ENCODE data around the gene EXOSC5. TPM values are rescaled to one million over a fixed set of nuclear protein-coding genes. Genes with fewer than 3 reads are reported as not detected.

EXOSC5 gene
- polyA plus RNA-seq, 1 of the 3 experiments (the other 2 are of a cell fraction): 74.1 TPM

DNA sequence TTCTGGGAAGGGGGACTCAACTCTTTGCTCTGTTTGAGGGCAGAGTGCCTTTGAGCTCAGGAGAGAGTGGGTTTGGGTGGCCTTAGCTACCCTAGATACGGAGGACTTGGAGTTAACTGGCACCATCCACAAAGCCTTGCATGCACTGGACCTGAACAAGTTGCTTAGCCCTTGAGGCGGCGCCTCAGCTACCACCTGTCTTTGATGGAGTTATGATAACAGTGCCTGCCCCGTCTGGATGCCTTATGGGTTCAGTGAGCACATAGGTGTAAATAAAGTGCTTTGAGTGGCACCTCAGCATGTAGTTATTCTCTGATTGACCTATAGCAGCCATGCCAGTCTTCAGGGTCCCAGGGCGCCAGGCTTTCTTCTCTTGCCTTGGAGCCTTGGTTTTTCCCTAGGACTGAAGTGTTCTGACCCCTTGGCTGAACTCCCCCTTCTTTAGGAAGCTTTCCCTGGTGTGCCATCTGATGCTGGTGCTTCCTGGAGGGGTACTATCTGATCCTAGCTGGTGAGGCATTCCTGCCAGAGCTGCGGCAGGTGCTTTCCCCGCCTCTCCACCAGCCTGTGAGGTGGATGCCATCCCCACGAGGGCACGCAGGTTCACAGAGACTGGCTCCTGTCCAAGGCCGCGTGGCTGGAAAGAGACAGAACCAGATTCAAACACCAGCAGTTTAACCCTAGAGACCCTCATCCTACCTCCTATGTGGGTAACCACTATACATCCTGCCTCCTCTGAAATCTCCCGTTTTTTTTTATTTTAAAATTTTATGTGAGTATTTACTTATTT lies 6.2 kb upstream of the EXOSC5 start:
- Histone ChIP-seq H3K4me3 (ENCODE audit: low read depth in 2 of 2, low read length in 1 of 2) (no peak overlapping the region), H3F3A (replicated peaks; ENCODE audit: insufficient read depth) (no peaks in the 10 kb centered on the region), H3K9me3 (no peaks in the 10 kb centered on the region), H3K27me3 (ENCODE audit: insufficient read depth) (no peaks in the 10 kb centered on the region), H4K20me1 (ENCODE audit: insufficient read depth) (no peaks in the 10 kb centered on the region), H3K9me2 (no peaks in the 10 kb centered on the region), H3K27ac (ENCODE audit: low read depth in 2 of 2, low read length in 1 of 2) (no peak overlapping the region), H2AFZ (ENCODE audit: low read depth) (no peak overlapping the region), H3K36me3 (replicated peaks in 1 of 2; ENCODE audit: control insufficient read depth in 1 of 2, insufficient read depth in 2 of 2, low read length in 1 of 2) (no peaks in the 10 kb centered on the region), H3K9ac (no peak overlapping the region), H3K4me1 (ENCODE audit: control insufficient read depth in 1 of 2, insufficient read depth in 2 of 2, low read depth in 1 of 2, low read length in 1 of 2) (peaks cover 5 to 9% of the 10 kb centered on the region in 2 experiments; a peak in 2 of 4 replicates), H3K79me2 (ENCODE audit: insufficient read depth) (peaks cover 17% of the 10 kb centered on the region), H3K4me2 (no peak overlapping the region)
- TF ChIP-seq RCOR1 (IDR thresholded peaks at IDR 0.05; ENCODE audit: low read length): no peak
- TF ChIP-seq MEF2A (IDR thresholded peaks at IDR 0.05; ENCODE audit: borderline replicate concordance, low read depth): no peak
- TF ChIP-seq, protein P1, sequence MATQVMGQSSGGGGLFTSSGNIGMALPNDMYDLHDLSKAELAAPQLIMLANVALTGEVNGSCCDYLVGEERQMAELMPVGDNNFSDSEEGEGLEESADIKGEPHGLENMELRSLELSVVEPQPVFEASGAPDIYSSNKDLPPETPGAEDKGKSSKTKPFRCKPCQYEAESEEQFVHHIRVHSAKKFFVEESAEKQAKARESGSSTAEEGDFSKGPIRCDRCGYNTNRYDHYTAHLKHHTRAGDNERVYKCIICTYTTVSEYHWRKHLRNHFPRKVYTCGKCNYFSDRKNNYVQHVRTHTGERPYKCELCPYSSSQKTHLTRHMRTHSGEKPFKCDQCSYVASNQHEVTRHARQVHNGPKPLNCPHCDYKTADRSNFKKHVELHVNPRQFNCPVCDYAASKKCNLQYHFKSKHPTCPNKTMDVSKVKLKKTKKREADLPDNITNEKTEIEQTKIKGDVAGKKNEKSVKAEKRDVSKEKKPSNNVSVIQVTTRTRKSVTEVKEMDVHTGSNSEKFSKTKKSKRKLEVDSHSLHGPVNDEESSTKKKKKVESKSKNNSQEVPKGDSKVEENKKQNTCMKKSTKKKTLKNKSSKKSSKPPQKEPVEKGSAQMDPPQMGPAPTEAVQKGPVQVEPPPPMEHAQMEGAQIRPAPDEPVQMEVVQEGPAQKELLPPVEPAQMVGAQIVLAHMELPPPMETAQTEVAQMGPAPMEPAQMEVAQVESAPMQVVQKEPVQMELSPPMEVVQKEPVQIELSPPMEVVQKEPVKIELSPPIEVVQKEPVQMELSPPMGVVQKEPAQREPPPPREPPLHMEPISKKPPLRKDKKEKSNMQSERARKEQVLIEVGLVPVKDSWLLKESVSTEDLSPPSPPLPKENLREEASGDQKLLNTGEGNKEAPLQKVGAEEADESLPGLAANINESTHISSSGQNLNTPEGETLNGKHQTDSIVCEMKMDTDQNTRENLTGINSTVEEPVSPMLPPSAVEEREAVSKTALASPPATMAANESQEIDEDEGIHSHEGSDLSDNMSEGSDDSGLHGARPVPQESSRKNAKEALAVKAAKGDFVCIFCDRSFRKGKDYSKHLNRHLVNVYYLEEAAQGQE (IDR thresholded peaks at IDR 0.05; ENCODE audit: low read depth, low read length): no peak
- no peak for TF ChIP-seq YY1 (IDR thresholded peaks at IDR 0.05; ENCODE audit: low read depth)
- no peak for TF ChIP-seq EZH2phosphoT487 (IDR thresholded peaks at IDR 0.05; ENCODE audit: borderline replicate concordance, low read depth)
- no peak for TF ChIP-seq TCF12 (IDR thresholded peaks at IDR 0.05)
- no peak for TF ChIP-seq SMC3 (IDR thresholded peaks at IDR 0.05; ENCODE audit: low read depth, low read length)
- no peak for TF ChIP-seq ELF1 (IDR thresholded peaks at IDR 0.05)
- TF ChIP-seq, protein P2, sequence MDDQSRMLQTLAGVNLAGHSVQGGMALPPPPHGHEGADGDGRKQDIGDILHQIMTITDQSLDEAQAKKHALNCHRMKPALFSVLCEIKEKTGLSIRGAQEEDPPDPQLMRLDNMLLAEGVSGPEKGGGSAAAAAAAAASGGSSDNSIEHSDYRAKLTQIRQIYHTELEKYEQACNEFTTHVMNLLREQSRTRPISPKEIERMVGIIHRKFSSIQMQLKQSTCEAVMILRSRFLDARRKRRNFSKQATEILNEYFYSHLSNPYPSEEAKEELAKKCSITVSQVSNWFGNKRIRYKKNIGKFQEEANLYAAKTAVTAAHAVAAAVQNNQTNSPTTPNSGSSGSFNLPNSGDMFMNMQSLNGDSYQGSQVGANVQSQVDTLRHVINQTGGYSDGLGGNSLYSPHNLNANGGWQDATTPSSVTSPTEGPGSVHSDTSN (IDR thresholded peaks at IDR 0.05): no peak
- 90% methylated on average over 8 of the region's 12 CpGs for WGBS (ENCODE audit: low lambda C conversion rate)
- CTCF ChIA-PET: interaction anchor here (0.5 to 1.5 kb wide), 4 partner anchors 51 to 453 kb away, joined by 3 to 5 read pairs (median 4); no protein-coding TSS in a partner anchor
- POLR2A ChIA-PET: no interaction called here
- no peak for DNase-seq

DNA sequence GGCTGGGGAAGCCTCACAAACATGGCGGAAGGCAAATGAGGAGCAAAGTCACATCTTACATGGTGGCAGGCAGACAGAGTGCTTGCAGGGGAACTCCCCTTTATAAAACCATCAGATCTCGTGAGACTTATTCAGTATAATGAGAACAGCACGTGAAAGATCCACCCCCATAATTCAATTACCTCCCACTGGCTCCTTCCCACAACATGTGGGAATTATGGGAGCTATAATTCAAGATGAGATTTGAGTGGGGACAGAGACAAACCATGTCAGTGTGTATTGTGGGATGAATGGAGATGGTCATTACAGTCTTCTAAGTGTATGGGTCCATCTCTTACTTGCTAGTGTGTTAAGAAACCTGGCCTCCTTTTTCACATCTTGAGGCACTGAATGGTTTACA lies 4.9 kb upstream of the EXOSC5 start:
- H3K9ac ChIP-seq: no peak overlapping the region
- WGBS (ENCODE audit: low lambda C conversion rate): 72% methylated on average over 3 of the region's 3 CpGs
- no peaks in the 10 kb centered on the region for H3K36me3 ChIP-seq (replicated peaks in 1 of 2; ENCODE audit: control insufficient read depth in 1 of 2, insufficient read depth in 2 of 2, low read length in 1 of 2)
- no peak overlapping the region for H2AFZ ChIP-seq (ENCODE audit: low read depth)
- no peaks in the 10 kb centered on the region for H3K27me3 ChIP-seq (ENCODE audit: insufficient read depth)
- H3K4me3 ChIP-seq (ENCODE audit: low read depth in 2 of 2, low read length in 1 of 2): no peak overlapping the region
- POLR2A ChIA-PET: no interaction called here
- CTCF ChIA-PET: interaction anchor here (1.5 kb wide), 1 partner anchor 49 kb away, joined by 5 read pairs; no protein-coding TSS in a partner anchor
- H3K27ac ChIP-seq (ENCODE audit: low read depth in 2 of 2, low read length in 1 of 2): no peak overlapping the region
- peaks cover 5 to 11% of the 10 kb centered on the region in 2 experiments; a peak in 2 of 4 replicates for H3K4me1 ChIP-seq (ENCODE audit: control insufficient read depth in 1 of 2, insufficient read depth in 2 of 2, low read depth in 1 of 2, low read length in 1 of 2)
- H3K4me2 ChIP-seq: no peak overlapping the region
- peaks cover 26% of the 10 kb centered on the region for H3K79me2 ChIP-seq (ENCODE audit: insufficient read depth)
- DNase-seq: no peak
- no peaks in the 10 kb centered on the region for H4K20me1 ChIP-seq (ENCODE audit: insufficient read depth)
- H3K9me2 ChIP-seq: no peaks in the 10 kb centered on the region
- H3K9me3 ChIP-seq: no peaks in the 10 kb centered on the region
- H3F3A ChIP-seq (replicated peaks; ENCODE audit: insufficient read depth): no peaks in the 10 kb centered on the region
- TF ChIP-seq FOXM1 (IDR thresholded peaks at IDR 0.05; ENCODE audit: low read depth): no peak
- TF ChIP-seq, protein P3, sequence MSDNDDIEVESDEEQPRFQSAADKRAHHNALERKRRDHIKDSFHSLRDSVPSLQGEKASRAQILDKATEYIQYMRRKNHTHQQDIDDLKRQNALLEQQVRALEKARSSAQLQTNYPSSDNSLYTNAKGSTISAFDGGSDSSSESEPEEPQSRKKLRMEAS (IDR thresholded peaks at IDR 0.05; ENCODE audit: low read depth): no peak
- TF ChIP-seq RAD21 (IDR thresholded peaks at IDR 0.05; ENCODE audit: low read length): no peak
- TF ChIP-seq FOXJ3 (CRISPR knock-in tag; IDR thresholded peaks at IDR 0.05): no peak
- TF ChIP-seq TCF12 (IDR thresholded peaks at IDR 0.05): no peak
- TF ChIP-seq TEAD4 (IDR thresholded peaks at IDR 0.05; ENCODE audit: borderline replicate concordance, insufficient read depth): no peak
- TF ChIP-seq RCOR1 (IDR thresholded peaks at IDR 0.05; ENCODE audit: low read length): no peak
- TF ChIP-seq, protein P2 (IDR thresholded peaks at IDR 0.05): no peak
- no peak for TF ChIP-seq RFX5 (IDR thresholded peaks at IDR 0.05; ENCODE audit: low read length)
- no peak for TF ChIP-seq MEF2A (IDR thresholded peaks at IDR 0.05; ENCODE audit: borderline replicate concordance, low read depth)
- TF ChIP-seq NFIC (IDR thresholded peaks at IDR 0.05; ENCODE audit: borderline replicate concordance): no peak
- TF ChIP-seq NRF1 (IDR thresholded peaks at IDR 0.05; ENCODE audit: low read depth, low read length): no peak
- TF ChIP-seq, protein P1 (IDR thresholded peaks at IDR 0.05; ENCODE audit: low read depth, low read length): no peak

All from SK-N-SH (cell line).